ENCODE results near the gene NR2C2AP.

Gene NR2C2AP

GRCh38 chr19:19154768-19155494 is 48.3 kb downstream of the NR2C2AP start:
- in situ Hi-C loops (cut with HindIII; ENCODE audit: low sequenced_read_pairs) = no loop called here

GRCh38 chr19:19152668-19153384 is 50.4 kb downstream of the NR2C2AP start:
- in situ Hi-C loops (cut with HindIII; ENCODE audit: low sequenced_read_pairs) = no loop called here

GRCh38 chr19:19151418-19151817 is 51.8 kb downstream of the NR2C2AP start:
- in situ Hi-C loops (cut with HindIII; ENCODE audit: low sequenced_read_pairs) = no loop called here

Measured in endothelial cell of hepatic sinusoid (primary cell).